ENCODE results near the gene PCSK6.
A peak's percentile ranks its signal among the peaks of the same experiment; 100 is the strongest.

PCSK6 gene

DNA sequence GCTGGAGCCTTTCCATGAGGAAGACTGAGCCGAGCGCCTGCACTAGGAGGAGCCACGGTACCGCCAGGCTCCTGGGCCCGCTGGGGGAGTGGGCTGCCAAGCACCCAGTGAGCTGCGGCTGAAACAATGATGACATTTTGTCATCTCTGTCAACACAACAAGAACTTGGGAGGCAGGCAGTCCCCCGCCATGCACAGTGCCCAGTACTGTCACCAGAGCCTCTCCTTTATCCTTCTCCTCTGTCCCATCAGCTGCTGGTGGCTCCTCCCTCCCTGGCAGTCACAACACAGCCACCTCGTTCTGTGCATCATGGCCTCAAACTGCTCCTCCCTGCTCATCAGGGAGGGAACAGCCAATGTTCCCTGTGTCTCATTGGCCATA lies 34.0 kb upstream of the PCSK6 start:
- no peak for DNase-seq (ENCODE audit: low read depth in 2 of 2, low spot score in 1 of 2)

DNA sequence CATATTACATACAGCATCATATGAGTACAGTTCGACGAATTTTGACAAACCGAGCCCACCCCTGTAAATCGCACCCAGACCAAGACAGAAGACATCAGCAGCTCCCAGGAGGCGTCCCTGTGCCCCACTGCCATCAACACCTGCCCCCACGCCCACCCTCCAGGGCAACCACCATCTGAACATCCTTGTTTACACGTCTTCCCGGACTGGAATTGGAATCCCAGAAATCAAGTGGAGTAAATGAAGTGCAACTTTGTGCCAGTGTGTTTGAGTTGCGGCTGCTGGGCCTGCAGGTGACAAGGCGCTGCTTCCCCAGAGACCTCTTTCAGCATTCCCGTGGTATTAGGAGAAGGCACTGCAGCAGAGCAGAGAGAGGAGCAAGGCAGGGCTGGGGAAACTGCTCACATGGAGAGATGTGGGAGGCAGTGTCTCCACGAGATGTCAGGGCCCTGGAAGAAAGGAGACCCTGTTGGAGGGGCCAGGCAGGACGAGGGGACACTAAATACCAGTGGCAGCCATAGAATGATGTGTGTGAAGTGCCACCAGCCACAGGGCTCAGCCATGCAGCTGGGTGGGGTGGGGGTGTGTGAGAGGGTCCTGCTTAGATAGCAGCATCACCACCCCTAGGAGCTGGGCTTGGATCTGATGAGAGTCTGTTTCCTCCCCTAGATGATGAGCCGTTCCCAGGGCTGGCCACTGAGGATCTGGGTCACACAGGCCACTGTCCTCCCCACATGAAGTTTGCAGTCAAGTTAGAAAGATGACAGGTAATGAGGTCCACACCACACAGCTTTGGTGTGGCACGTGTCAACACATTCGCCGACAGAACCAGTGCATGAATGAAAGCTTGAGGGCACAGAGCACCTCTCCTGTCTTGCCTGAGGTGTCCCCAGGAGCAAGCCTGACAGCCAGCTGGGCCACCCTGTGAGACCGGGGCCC lies 33.4 kb upstream of the PCSK6 start:
- DNase-seq (ENCODE audit: low read depth in 2 of 2, low spot score in 1 of 2): no peak

DNA sequence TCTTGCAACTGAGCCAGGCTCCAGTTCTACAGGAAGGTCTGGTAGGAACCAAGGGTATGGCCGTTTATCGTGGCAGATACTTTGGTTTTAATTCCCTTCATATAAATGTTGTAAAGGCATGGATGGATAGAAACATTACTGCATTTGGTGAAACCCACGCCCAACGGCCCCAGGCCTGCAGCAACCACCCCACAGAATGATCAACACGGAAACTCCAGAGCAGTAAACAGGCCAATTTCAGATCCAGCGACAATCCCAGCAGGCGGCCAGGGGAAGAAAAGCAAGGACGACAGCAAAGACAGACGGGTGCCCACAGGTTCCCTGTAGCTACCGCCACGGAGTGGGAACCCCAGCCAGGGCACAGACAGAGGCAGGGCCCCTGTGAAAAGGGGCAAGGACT lies 32.6 kb upstream of the PCSK6 start:
- DNase-seq (ENCODE audit: low read depth in 2 of 2, low spot score in 1 of 2): no peak

DNA sequence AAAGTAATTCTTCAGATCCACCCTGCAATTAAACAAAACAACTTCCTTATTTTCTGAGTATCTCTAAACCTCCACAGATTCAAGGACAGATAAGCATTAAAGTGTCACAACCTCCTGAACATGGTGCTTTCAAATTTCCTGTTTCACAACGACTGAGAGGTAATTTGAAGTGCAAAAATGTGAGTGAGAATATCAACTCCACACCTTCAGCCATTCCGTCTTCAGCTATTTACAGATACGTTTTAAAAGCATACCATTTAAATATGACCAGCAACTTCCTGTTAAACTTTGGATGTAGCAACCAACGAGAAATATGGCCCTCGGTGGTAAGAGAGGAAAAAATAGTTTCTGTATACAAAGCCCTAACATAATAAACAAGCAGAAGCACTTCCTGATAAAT lies 32.1 kb upstream of the PCSK6 start:
- DNase-seq (ENCODE audit: low read depth in 2 of 2, low spot score in 1 of 2): no peak

DNA sequence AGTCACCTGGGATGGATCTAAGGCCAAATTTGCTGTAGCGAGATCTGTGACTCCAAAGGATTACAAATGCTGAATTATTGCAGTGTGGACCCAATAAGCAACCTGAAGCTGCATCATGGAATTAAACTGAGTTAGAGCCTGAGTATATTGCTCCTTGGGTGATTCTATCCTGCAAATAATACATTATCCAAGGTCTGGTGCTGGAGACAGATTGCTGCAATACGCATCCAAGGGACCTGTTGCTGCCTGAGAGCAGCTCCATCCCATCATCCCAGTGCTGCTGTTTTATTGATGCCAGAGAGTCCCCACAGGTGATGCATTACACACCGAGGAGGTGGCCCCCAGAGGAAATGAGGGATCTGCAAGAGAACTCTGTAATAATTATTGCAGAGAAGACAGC lies 31.6 kb upstream of the PCSK6 start:
- DNase-seq (ENCODE audit: low read depth in 2 of 2, low spot score in 1 of 2): no peak

DNA sequence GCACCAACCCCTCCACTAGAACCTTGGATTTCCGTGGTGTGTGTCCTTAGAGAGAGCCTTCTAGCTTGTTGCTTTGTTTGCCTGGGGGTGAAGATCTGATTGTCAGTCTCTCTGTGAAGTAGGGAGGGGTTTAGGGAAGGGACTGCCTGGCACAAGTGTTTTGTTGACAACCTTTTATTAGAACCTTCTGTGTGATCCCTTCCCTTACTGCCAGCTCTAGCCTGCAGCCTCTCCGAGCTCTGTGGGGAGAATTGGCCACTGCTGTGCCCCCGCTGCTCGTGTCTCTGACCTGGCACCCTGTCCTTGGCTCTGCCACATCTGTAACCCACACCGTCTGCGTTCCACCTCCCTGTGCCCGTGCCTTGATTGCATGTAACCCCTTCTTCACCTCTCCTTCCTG lies 30.9 kb upstream of the PCSK6 start:
- no peak for DNase-seq (ENCODE audit: low read depth in 2 of 2, low spot score in 1 of 2)

DNA sequence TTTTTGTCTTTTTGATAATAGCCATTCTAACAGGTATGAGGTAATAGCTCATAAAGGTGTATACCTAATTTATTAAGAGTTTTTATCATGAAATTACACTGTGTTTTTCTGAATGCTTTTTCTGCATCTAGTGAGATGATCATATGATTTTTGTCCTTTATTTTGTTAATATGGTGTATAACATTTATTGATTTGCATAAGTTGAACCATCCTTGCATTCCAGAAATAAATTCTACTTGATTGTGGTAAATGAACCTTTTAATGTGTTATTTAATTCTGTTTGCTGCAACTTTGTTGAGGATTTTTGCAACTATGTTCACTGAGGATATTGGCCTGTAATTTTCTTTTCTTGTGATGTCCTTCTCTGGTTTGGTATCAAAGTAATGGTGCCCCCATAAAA lies 28.0 kb upstream of the PCSK6 start:
- no peak for DNase-seq (ENCODE audit: low read depth in 2 of 2, low spot score in 1 of 2)

DNA sequence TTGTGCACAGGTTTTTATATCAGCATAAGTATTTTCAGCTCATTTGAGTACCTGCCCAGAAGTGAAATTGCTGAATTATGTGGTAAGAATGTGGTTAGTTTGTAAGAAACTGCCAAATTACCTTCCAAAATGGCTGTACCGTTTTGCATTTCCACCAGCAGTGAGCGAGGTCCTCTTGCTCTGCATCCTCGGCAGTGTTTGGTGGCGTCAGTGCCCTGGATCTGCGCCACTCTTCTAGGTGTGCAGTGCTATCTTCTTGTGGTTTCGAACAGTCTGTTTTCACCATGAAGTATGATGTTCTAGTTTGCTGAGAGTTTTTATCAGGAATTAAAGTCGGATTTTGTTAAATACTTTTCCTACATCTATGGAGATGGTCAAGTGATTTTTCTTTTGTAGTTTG lies 24.8 kb upstream of the PCSK6 start:
- no peak for DNase-seq (ENCODE audit: low read depth in 2 of 2, low spot score in 1 of 2)

DNA sequence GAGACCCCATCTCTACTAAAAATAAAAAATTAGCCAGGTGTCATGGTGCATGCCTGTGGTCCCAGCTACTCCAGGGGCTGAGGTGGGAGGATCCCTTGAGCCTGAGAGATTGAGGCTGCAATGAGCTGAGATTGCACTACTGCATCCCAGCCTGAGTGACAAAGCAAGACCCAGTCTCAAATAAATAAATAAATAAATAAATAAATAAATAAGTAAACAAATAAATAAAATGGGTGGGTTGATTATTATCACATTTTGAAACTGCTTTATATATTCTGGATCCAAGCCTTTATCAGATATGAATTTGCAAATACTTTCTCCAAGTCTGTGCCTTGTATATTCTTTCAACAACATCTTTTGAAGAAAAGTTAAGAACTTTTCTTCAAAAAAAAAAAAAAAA lies 22.2 kb upstream of the PCSK6 start:
- DNase-seq (ENCODE audit: low read depth in 2 of 2, low spot score in 1 of 2): no peak

DNA sequence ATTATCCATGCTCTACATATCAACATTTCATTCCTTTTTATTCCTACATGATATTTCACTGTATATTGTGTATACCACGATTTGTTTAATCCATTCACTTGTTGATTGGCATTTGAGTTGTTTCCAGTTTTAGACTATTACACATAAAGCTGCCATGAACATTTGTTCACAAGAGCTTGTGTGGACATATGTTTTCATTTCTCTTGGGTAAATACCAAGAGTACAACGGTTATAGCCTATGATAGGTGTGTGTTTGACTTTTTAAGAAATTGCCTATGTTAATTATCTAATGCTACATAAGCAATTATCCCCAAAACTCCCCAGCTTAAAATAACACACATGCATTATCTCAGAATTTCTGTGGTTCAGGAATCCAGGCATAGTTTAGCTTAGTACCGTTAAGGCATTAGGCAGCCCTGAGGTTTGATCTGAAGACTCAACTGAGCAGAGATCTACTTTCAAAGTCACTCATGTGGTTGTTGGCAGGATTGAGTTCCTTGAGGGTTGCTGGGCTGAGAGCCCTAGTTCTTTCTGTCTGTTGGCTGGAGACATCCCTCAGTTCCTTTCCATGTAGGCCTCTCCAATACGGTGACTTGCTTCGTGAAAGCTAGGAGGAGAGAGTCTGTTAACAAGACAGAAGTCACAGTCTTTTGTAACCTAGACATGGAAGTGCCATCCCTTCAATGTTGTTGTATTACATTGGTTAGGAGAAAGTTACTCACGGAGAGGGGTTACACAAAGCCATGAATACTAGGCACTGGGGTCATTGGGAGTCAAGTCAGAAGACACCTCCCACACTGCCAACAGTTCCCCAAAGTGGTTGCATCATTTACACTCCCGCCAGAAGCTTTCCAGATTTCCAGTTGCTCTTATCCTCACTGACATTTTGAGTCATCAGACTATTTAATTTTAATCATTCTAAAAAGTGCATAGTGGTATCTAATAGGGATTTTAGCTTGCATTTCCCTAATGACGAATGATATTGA lies 21.0 kb upstream of the PCSK6 start:
- DNase-seq (ENCODE audit: low read depth in 2 of 2, low spot score in 1 of 2): no peak

DNA sequence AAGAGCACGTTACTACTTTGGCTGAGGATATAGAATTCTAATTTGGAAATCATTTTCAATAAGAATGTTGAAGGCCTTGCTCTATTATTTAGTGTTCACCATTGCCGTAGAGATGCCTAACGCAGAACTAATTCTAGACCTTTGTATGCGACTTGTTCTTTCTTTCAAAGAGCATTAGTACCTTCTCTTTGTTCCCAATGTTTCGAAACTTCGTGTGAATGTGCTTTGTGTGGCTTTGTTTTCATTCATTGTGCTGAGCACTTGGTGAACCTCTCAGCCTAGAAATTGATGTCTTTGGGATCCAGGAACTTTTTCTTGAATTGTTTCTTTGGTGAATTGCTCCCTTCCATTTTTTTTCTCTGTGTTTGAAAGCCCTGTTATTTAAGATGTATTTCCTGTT lies 19.8 kb upstream of the PCSK6 start:
- DNase-seq (ENCODE audit: low read depth in 2 of 2, low spot score in 1 of 2): no peak

DNA sequence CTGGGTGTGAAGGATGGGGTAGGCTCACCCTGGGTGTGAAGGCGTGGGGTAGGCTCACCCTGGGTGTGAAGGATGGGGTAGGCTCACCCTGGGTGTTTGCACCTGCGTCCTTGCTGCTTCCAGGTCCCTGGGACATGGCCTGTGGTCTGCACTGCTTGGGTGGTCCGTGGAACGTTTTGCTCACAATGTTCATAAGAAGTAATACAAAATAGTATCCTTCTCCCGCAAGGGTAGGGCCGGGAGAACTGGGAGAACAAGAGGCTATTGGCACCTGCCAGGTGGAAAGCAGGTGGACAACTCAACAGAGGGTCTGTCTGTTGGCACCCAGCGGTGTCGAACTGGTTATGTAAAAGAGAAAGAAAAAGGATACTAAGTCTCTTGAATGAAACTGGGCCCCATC lies 17.0 kb upstream of the PCSK6 start:
- no peak for DNase-seq (ENCODE audit: low read depth in 2 of 2, low spot score in 1 of 2)

DNA sequence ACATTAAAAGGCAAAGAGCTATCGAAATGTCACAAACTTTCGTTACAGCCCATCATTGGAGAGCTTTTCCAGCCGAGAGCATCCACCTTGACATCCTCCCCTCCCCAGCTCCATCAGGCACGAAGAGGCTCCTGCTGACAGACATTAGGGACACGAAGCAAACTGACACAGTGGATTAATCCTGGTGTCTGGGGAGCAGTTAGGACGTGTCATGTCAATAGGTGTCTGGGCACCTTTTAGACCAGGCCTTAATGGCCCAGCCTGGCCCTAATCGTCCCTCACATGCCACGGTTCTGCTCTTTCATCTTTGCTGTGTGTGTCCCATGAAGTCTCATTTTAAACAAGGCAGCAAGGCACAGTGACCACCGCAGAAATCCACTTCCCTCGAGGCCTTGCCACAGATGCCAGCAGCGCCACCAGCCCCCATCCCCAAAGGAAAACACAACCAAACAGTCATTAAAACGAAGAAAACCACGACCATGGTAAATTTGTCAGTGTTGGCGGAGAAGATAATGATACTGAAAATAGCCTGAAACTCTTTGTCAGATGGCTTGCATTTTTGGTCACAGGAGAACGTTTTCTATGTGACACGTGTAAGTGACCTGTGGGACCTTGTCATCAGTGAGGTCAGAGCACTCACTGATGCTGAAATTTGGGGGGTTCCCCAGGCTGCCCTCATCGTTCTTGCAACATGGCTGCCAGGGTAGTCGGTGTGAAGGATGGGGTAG lies 16.3 kb upstream of the PCSK6 start:
- no peak for DNase-seq (ENCODE audit: low read depth in 2 of 2, low spot score in 1 of 2)

DNA sequence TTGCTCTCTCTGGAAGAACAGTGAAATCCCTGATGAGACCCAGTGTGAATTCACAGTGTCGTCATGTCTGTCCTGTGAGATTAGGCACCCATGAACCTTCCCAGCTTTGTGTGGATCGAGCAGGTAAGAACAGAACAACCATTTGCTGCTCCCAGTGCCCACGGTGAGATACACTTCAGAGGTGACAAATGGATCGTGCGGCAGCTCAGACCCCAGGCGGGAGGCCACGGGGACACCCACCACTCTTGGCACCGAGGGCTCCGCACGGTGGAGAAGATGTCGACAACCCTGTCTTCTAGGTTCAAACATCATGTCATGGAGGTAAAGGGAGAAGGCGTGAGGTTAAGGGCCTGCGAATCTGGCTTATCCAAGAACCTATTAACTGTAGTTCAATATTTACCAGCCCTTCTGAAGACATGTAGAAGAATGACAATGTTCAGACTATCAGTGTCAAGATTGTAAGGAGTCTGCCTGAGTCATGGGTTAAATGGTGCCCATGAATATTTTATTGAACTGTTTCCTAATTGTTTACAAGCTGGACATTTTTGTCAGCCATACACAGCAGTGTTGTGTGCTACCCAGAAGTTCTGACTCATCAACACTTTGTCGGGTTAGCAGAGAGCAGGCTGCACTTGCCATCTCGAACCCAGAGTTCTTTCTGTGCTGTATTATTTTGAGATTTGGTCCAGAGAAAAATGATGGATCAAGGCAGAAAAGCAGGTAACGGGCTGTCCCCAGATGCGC lies 15.5 kb upstream of the PCSK6 start:
- DNase-seq (ENCODE audit: low read depth in 2 of 2, low spot score in 1 of 2): no peak

DNA sequence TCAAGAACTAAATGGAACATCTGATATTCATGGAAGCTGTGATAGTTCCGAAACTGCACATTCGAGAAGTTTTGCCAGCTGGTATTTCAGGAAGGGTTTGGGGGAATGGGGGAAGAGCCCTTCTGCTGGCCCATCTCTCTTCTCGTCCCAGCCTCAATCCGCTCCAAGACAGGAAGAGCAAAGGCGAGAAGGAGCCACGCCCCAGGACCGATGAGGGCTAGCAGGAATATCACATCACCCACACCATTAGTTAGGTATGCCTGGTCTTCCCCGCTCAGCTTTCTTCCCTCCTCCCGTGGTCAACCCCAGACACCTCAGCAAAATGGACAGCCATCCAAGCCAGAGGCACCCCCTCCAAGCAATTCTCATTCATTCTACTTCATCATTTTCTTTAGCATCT lies 14.9 kb upstream of the PCSK6 start:
- no peak for DNase-seq (ENCODE audit: low read depth in 2 of 2, low spot score in 1 of 2)

DNA sequence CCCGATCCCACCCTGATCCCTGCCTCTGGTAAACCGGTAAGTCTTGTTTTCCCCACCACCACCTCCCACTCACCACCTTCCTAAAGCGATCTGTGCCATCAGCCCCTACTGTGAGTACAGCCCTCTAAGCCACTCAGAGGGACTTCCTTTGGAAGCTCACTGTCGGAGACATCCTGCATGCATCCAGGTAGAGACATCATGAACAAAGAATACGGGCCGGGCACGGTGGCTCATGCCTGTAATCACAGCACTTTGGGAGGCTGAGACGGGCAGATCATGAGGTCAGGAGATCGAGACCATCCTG lies 13.7 kb upstream of the PCSK6 start:
- DNase-seq (ENCODE audit: low read depth in 2 of 2, low spot score in 1 of 2): no peak

DNA sequence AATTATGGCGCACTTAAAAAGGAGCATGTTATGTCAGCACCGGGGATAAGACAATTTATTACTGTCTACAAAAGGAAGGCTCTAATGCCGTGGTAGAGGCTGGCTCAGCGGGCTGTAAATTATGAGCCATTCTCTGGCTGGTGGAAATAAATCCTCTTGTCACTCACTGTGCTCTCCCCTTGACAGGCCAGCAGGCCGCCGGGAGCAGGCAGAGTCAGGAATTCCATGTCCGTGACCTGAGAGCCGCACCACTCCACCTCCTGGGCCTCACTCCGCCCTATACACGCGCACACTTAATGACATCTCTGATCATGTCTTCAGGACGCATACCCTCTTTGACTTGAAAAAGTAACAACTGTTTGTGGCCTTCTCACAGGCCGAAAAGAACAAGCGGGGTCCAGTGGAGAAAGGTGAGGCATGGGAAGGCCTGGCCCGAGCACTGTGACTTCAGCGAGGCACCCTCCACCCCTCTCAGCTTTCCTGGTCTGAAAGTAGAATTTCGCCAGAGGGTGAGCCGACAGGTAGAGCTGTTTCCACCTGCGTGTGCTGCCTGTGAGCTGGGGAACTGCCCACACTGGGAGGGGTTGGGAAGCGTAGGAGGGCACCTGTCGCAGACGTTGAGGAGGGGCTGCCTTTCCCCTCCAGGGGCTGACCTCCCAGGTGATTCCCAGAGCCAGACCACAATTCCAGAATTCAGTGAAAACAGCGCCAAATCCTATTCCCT lies 13.2 kb upstream of the PCSK6 start:
- DNase-seq (ENCODE audit: low read depth in 2 of 2, low spot score in 1 of 2): no peak

DNA sequence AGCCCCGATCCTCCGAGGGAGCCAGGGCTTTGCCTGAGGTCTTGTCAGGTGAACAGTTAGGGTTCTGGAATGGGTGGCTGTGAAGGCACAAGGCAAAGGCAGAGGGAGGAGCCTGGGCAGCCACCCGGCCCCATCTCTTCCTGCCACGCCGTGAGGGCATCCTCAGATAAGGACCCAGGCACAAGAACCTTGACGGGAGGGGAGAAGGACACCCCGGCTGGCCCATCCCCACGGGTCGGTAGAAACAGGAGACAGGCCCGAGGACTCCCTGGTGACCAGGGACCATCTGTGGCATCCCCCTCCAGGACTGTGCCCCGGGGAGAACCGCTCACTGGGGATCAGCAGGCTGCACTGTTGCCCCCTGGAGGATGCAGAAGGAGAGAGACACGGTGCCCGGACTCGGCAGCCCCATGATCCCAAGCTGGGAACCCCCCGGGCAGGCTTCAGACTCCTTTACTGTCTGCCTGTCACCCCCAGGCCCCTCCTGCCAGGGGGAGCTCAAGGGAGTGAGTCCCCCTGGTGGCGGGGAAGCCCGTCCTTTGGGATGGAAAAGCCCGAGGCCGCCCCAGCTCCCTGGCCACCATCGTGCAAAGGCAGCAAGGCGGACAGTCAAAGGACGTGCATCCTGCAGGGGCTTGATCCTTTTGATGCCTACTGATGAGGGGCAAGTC lies 12.3 kb upstream of the PCSK6 start:
- DNase-seq (ENCODE audit: low read depth in 2 of 2, low spot score in 1 of 2): peak in 1 of 2 donors; percentile 3

DNA sequence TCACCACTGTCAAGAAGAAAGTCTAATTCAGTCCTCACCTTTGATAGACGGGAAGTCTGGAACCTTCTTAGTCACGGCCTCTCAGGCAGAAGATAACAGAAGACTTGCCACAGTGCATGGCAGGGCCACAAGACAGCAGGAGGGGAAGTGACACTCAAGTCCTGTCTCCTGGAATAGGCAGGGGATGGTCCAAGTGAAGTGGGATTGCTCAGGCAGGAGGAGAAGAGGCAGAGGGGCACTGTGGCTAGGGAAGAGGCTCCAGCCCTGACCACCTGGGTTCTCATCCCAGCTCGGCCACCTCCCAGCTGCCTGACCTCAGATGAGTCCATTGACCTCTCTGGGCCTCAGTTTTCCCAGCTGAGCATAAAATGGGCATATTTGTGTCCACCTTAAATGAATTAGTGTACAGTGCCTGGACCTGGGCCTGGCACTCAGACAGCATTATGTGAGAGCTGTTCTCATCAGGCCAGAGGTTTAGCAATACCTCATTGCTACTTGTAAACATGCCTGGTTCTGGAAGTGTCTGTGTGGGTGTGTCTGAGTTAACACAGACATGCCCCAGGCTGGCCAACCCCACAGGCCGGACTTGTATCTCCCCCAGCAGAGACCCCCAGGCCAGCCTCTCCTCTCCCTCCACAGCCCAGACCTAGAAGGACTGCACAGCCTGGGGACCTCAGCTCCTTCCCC lies 11.5 kb upstream of the PCSK6 start:
- DNase-seq (ENCODE audit: low read depth in 2 of 2, low spot score in 1 of 2): no peak
